Left lung (tissue), 10 donors: ENCODE results near the gene PDE4B. TPM values are rescaled to one million over a fixed set of nuclear protein-coding genes. Genes with fewer than 3 reads are reported as not detected.

Experiments
- ATAC-seq: fragments of 200-7000 bp; cut with Tn5 transposase; one replicate; pipeline ENCODE4 v1.9.1; 2020; ENCODE audit warnings: moderate library complexity
- DNase-seq, 4 donors: peaks; one replicate each; pipeline ENCODE4 v3.0.0-alpha.2; 2013 to 2020
- H3K27ac ChIP-seq, 2 donors: fragments of 200-600 bp; sonication (generic) in 1 of 2; one replicate each; pipeline versions ENCODE4 v1.5.0 to v1.8.0; 2020 to 2021
- H3K27me3 ChIP-seq, 2 donors: fragments of 200-600 bp; sonication (generic) in 1 of 2; one replicate each; pipeline versions ENCODE4 v1.5.0 to v1.8.0; 2020 to 2021
- H3K36me3 ChIP-seq, 2 donors: fragments of 200-600 bp; sonication (generic) in 1 of 2; one replicate each; pipeline versions ENCODE4 v1.5.0 to v1.8.0; 2020 to 2021
- H3K4me1 ChIP-seq, 2 donors: fragments of 200-600 bp; one replicate each; pipeline ENCODE4 v1.8.0; 2021
- H3K4me3 ChIP-seq, 2 donors: fragments of 200-600 bp; sonication (generic) in 1 of 2; one replicate each; pipeline versions ENCODE4 v1.5.0 to v1.8.0; 2020 to 2021; ENCODE audit warnings: mild to moderate bottlenecking in 1 of 2
- H3K9me3 ChIP-seq, 2 donors: fragments of 200-600 bp; sonication (generic) in 1 of 2; one replicate each; pipeline versions ENCODE4 v1.5.0 to v1.8.0; 2020 to 2021
- CTCF ChIP-seq, 2 donors: fragments of 200-600 bp; sonication (generic) in 1 of 2; IDR thresholded peaks; one replicate each; pipeline versions ENCODE4 v1.5.0 to v1.8.0; 2021; ENCODE audit warnings: antibody characterized with exemption in 2 of 2
- intact Hi-C, 2 donors: fragments of 100-400 bp; cut with DNase I; formaldehyde crosslinking; loops; one replicate each; pipeline versions ENCODE4 v1.11.2 to v1.14.2; 2022
- polyA plus RNA-seq, 6 donors: library from polyadenylated mRNA; unstranded; fragments of 120-200 nt; gene quantifications; one replicate each; pipeline ENCODE4 v1.2.1, GENCODE V29; 2013; ENCODE audit not compliant: insufficient read length in 6 of 6
- total RNA-seq, 2 donors: library from RNA; stranded (reverse); fragmentation: NEBNext Ultra II Directional; extraction: Animal tissue kit (Norgen Biotek cat#: 25700); gene quantifications; one replicate each; pipeline ENCODE4 v1.2.1, GENCODE V29; 2021
- donor health status: DM: no; HTN: yes; CAD: no.
- donor health status: DM: no; HTN: no; CAD: no.

Gene PDE4B
- total and polyA plus RNA-seq, 8 donors: 8.6 to 50.7 (median 19.2) TPM

GRCh38 chr1:66300972-66301451, 508.3 kb downstream of the PDE4B start:
- Histone ChIP-seq H3K27me3 (no peaks in the 10 kb centered on the region), H3K9me3 (no peaks in the 10 kb centered on the region), H3K36me3 (no peaks in the 10 kb centered on the region), H3K27ac (peak overlapping the region; percentile 66 to 70), H3K4me3 (peak overlapping the region in 1 of 2 donors; percentile 16), H3K4me1 (peaks cover 6 to 19% of the 10 kb centered on the region in 2 donors)
- TF ChIP-seq CTCF (IDR thresholded peaks at IDR 0.05): no peak
- DNase-seq (no peak), ATAC-seq (peak; percentile 83)
- intact Hi-C loops: no loop called here

GRCh38 chr1:66302184-66302742, 509.6 kb downstream of the PDE4B start:
- intact Hi-C loops: no loop called here
- Histone ChIP-seq H3K36me3 (no peaks in the 10 kb centered on the region), H3K4me1 (peaks cover 6 to 19% of the 10 kb centered on the region in 2 donors), H3K9me3 (no peaks in the 10 kb centered on the region), H3K4me3 (no peak overlapping the region), H3K27me3 (no peaks in the 10 kb centered on the region), H3K27ac (no peak overlapping the region)
- TF ChIP-seq CTCF (IDR thresholded peaks at IDR 0.05): no peak
- DNase-seq (no peak), ATAC-seq (no peak)

GRCh38 chr1:66302815-66303214, 510.1 kb downstream of the PDE4B start:
- H3K27me3 ChIP-seq: no peaks in the 10 kb centered on the region
- no peak for TF ChIP-seq CTCF (IDR thresholded peaks at IDR 0.05)
- H3K27ac ChIP-seq: no peak overlapping the region
- H3K4me3 ChIP-seq: no peak overlapping the region
- DNase-seq (no peak), ATAC-seq (no peak)
- no peaks in the 10 kb centered on the region for H3K9me3 ChIP-seq
- intact Hi-C loops: no loop called here
- H3K4me1 ChIP-seq: peaks cover 6 to 19% of the 10 kb centered on the region in 2 donors
- no peaks in the 10 kb centered on the region for H3K36me3 ChIP-seq

- Histone ChIP-seq H3K4me3 (no peak overlapping the region), H3K36me3 (no peaks in the 10 kb centered on the region), H3K4me1 (peaks cover 6 to 19% of the 10 kb centered on the region in 2 donors), H3K27ac (no peak overlapping the region), H3K9me3 (no peaks in the 10 kb centered on the region), H3K27me3 (no peaks in the 10 kb centered on the region)
- ATAC-seq: no peak
- DNase-seq: no peak
- TF ChIP-seq CTCF (IDR thresholded peaks at IDR 0.05): no peak
- intact Hi-C loops: no loop called here
Measured at GRCh38 chr1:66303646-66304045, 511.0 kb downstream of the PDE4B start.

- ATAC-seq (no peak), DNase-seq (no peak)
- no peaks in the 10 kb centered on the region for H3K27me3 ChIP-seq
- H3K36me3 ChIP-seq: no peaks in the 10 kb centered on the region
- no peak for TF ChIP-seq CTCF (IDR thresholded peaks at IDR 0.05)
- H3K27ac ChIP-seq: no peak overlapping the region
- peaks cover 6 to 19% of the 10 kb centered on the region in 2 donors for H3K4me1 ChIP-seq
- intact Hi-C loops: no loop called here
- no peaks in the 10 kb centered on the region for H3K9me3 ChIP-seq
- no peak overlapping the region for H3K4me3 ChIP-seq
Measured at GRCh38 chr1:66304128-66304527, 511.4 kb downstream of the PDE4B start.
